ENCODE measurements around the gene DLGAP4.

The DLGAP4 gene

DNA sequence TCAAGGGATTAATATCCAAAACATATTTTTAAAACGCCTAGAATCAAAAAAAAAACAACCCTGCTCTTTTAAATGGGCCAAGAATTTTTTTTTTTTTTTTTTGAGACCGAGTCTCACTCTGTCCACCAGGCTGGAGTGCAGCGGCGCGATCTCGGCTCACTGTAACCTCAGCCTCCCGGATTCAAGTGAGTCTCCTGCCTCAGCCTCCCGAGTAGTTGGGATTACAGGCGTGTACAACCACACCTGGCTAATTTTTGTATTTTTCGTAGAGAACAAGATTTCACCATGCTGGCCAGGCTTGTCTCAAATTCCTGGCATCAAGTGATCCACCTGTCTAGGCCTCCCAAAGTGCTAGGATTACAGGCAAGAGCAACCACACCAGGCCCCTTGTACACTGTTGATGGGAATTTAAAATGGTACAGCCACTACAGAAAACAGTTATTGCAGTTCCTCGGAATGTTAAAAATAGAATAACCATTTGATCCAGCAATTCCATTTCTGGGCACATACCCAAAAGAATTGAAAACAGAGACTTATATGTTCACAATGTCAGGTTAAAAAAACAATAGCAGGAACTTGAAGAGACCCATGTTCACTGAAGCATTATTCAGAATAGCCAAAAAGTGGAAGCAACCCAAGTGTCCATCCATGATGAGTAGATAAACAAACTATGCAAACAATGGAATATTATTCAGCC lies 232.0 kb downstream of the DLGAP4 start:
- in situ Hi-C loops (cut with HindIII; ENCODE audit: low sequenced_read_pairs) = no loop called here
- H3K4me3 ChIP-seq (ENCODE audit: low read depth, low read length) = no peak overlapping the region
- TF ChIP-seq, protein P1, sequence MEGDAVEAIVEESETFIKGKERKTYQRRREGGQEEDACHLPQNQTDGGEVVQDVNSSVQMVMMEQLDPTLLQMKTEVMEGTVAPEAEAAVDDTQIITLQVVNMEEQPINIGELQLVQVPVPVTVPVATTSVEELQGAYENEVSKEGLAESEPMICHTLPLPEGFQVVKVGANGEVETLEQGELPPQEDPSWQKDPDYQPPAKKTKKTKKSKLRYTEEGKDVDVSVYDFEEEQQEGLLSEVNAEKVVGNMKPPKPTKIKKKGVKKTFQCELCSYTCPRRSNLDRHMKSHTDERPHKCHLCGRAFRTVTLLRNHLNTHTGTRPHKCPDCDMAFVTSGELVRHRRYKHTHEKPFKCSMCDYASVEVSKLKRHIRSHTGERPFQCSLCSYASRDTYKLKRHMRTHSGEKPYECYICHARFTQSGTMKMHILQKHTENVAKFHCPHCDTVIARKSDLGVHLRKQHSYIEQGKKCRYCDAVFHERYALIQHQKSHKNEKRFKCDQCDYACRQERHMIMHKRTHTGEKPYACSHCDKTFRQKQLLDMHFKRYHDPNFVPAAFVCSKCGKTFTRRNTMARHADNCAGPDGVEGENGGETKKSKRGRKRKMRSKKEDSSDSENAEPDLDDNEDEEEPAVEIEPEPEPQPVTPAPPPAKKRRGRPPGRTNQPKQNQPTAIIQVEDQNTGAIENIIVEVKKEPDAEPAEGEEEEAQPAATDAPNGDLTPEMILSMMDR (IDR thresholded peaks at IDR 0.05; ENCODE audit: low read depth, low read length, missing control alignments) = no peak
- peak; percentile 40 for DNase-seq (ENCODE audit: low read depth)

DNA sequence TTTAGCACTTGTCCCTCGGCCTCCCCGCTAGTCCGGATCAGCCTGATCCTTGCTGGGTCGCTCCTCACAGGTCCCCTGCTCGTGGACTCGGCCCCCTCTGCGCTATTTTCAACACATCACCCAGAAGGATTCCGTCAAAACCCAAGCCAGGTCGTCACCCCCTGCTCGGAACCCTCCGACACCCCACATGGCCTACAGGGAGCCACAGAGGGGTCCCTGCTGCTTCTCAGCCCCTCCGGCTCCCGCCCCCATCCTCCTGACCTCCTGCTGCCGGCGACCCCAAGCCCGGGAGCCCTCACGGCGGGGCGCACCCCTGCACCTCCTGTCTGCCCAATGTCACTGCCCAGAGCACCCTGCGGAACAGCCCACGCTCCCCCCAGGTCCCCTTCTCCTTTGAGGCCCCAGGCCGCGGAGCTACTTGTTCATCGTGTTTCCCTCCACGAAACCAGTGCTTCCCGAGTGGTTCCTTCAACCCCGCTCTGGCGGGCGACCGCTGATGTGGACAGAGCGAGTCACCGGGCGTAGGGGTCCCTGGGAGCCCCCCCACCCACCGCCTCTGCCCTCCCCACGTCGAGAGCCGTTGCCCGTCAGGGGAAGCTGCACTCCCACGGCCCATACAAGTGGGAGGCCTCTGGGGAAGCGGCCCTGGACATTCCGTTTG lies 234.5 kb downstream of the DLGAP4 start:
- in situ Hi-C loops (cut with HindIII; ENCODE audit: low sequenced_read_pairs) = no loop called here
- DNase-seq (ENCODE audit: low read depth) = no peak
- H3K4me3 ChIP-seq (ENCODE audit: low read depth, low read length) = peak overlapping the region; percentile 62
- TF ChIP-seq, protein P1 (IDR thresholded peaks at IDR 0.05; ENCODE audit: low read depth, low read length, missing control alignments) = no peak

DNA sequence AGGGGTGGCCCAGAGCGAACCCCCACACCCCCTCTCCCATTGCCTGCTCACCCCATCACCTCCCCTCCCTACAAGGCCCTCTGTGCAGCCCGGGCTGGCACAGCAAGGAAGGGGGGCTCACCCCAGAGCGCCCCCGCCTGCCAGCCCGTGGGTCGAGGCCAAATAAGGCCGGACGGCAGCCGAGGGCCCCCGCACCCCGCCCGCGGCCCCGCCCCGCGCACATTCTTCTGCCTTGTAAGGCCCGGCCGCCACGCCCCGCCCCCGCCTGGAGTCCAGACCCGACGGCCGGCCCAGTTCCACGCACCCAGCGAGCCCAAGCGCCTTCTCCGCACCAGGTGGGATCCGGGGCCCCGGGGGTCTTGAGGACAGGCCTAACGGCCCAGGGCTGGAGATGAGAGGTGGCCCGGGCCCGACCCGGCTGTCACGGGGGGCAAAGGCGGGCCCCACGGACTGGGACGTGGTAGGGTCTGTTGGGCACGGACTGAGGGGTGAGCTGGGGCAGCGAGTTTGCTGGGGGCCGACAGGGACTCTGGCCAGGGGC lies 235.2 kb downstream of the DLGAP4 start, which contains the start of gene MYL9:
Gene MYL9 (plus strand): TSS at position 293 of the 541 bp plus-strand sequence. CDS start 3,366 bp downstream, outside the sequence.
- H3K4me3 ChIP-seq (ENCODE audit: low read depth, low read length) = peak within 1 kb of the TSS; percentile 62
- no peak for DNase-seq (ENCODE audit: low read depth)

DNA sequence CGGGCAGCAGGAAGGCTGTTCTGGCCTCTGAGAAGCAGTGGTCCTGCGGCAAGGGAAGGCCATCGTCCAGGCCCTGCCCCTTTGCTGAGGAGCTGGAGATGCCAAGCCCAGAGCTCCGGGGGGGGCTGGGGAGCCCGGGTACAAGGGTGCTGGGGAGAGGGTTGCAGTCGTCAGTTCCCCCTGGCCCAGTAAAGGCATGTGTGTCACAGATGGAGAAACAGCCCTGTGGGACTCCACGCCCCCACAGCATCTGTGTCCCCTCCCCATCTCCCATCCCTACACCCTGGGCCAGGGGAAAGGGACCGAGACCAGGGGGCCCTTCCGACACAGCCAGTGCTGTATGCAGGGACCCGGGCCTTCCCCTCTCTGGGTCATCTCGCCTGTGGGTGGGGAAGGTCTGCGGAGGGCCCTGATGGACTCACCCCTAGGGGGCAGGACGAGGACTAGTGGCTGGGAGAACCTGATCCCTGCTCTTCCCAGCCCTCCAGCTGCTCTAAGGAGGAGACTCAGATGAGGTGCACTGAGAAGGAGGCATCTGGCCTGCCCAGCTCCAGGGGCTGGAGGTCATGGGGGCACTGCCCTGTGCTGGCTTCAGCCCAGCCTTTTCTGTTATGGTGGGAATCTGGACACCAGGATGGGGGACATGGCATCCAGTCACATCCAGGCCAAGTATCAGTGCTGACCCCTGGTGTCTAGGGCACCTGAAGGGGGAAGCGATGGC lies 235.8 kb downstream of the DLGAP4 start:
- H3K4me3 ChIP-seq (ENCODE audit: low read depth, low read length) = peak overlapping the region; percentile 62
- in situ Hi-C loops (cut with HindIII; ENCODE audit: low sequenced_read_pairs) = no loop called here
- DNase-seq (ENCODE audit: low read depth) = no peak
- TF ChIP-seq, protein P1 (IDR thresholded peaks at IDR 0.05; ENCODE audit: low read depth, low read length, missing control alignments) = peak; percentile 45

More for the DNA sequence above, 235.2 kb downstream of the DLGAP4 start, which contains the start of gene MYL9:
- TF ChIP-seq, protein P1 (IDR thresholded peaks at IDR 0.05; ENCODE audit: low read depth, low read length, missing control alignments) = no peak
- in situ Hi-C loops (cut with HindIII; ENCODE audit: low sequenced_read_pairs) = no loop called here

DNA sequence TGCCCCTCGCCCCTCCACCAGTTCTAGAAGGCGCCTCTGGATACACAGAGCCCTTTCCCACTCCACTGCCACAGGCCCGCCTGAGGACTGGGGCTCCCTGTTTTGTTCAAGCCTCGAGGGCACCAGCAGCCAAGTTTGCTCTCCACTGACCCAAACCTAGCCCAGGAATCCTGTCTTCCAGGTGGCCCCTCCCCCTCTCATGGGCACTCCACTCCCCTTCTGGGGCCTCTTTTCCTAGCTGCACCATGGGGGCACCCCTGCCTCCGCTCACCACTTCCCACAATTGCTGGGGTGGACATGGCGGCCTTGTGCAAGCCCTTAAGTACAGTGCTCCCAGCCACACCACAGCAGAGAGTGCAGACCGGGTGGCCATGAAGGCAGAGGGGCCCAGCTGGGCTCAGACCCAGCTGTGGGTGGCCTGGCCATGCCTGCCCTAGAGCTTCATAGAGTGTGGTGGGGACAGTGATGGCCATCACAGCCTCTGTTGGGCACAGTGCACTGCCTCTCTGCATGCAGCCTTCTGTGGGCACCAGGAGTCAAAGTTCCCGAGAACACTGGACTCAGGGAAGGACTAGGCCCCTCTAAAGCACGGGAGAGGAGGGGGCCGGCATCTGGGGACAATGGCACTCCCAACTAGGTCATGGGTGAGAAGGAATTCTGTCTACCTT lies 236.5 kb downstream of the DLGAP4 start:
- no peak for DNase-seq (ENCODE audit: low read depth)
- H3K4me3 ChIP-seq (ENCODE audit: low read depth, low read length) = peak overlapping the region; percentile 62
- TF ChIP-seq, protein P1 (IDR thresholded peaks at IDR 0.05; ENCODE audit: low read depth, low read length, missing control alignments) = no peak
- in situ Hi-C loops (cut with HindIII; ENCODE audit: low sequenced_read_pairs) = no loop called here

Data from astrocyte of the cerebellum (primary cell).